ENCODE results near the gene FAM3D. TPM values are rescaled to one million over a fixed set of nuclear protein-coding genes. Genes with fewer than 3 reads are reported as not detected.

FAM3D gene
- polyA plus RNA-seq, 2 donors, result 316 to 493 TPM

DNA sequence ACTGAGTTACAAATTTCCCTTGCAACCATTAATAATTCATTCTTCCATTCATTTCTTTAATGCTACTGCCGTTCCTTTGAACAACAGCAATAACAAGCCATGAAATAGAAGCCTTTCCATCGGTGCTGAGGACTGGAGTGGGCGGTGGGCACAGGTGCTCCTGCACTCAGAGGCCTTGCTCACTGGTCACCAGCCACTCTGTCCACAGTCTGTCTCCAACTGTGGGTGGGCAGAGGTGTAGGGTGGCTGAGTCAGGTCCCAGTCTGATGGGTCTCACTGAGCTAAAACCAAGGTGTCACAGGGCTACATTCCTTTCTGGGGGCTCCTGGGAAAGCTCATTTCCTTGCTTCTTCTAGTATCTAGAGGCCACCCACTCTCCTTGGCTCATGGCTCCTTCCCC is 6.3 kb upstream of the FAM3D start:
- H3K27ac ChIP-seq (ENCODE audit: low read depth in 2 of 2, low read length in 1 of 2), result no peak overlapping the region

GRCh38 chr3:58672451-58672850 is 5.9 kb upstream of the FAM3D start:
- Histone ChIP-seq H3K27me3 (ENCODE audit: control insufficient read depth in 1 of 2, insufficient read depth in 2 of 2, low read length in 2 of 2) (no peaks in the 10 kb centered on the region), H3K4me3 (ENCODE audit: low read depth in 1 of 2, low read length in 2 of 2) (no peak overlapping the region), H3K9me3 (ENCODE audit: control insufficient read depth in 2 of 2, insufficient read depth in 1 of 2, low read depth in 1 of 2, low read length in 1 of 2) (no peaks in the 10 kb centered on the region), H3K36me3 (ENCODE audit: control insufficient read depth in 2 of 2, insufficient read depth in 2 of 2, low read length in 1 of 2) (no peaks in the 10 kb centered on the region), H3K4me1 (ENCODE audit: control insufficient read depth in 2 of 2, insufficient read depth in 2 of 2, low read length in 1 of 2) (peaks cover 0 to 4% of the 10 kb centered on the region in 2 donors), H3K27ac (ENCODE audit: low read depth in 2 of 2, low read length in 1 of 2) (no peak overlapping the region)
- 65 to 80% methylated on average over 8 of the region's 8 CpGs for WGBS, 2 donors

More for the DNA sequence above, 6.3 kb upstream of the FAM3D start:
- no peak overlapping the region for H3K4me3 ChIP-seq (ENCODE audit: low read depth in 1 of 2, low read length in 2 of 2)
- H3K9me3 ChIP-seq (ENCODE audit: control insufficient read depth in 2 of 2, insufficient read depth in 1 of 2, low read depth in 1 of 2, low read length in 1 of 2), result no peaks in the 10 kb centered on the region
- no peaks in the 10 kb centered on the region for H3K27me3 ChIP-seq (ENCODE audit: control insufficient read depth in 1 of 2, insufficient read depth in 2 of 2, low read length in 2 of 2)
- WGBS, 2 donors, result 82 to 91% methylated on average over 3 of the region's 3 CpGs
- no peaks in the 10 kb centered on the region for H3K4me1 ChIP-seq (ENCODE audit: control insufficient read depth in 2 of 2, insufficient read depth in 2 of 2, low read length in 1 of 2)
- no peaks in the 10 kb centered on the region for H3K36me3 ChIP-seq (ENCODE audit: control insufficient read depth in 2 of 2, insufficient read depth in 2 of 2, low read length in 1 of 2)

GRCh38 chr3:58670506-58671135 is 4.0 kb upstream of the FAM3D start:
- Histone ChIP-seq H3K27ac (ENCODE audit: low read depth in 2 of 2, low read length in 1 of 2) (no peak overlapping the region), H3K36me3 (ENCODE audit: control insufficient read depth in 2 of 2, insufficient read depth in 2 of 2, low read length in 1 of 2) (no peaks in the 10 kb centered on the region), H3K27me3 (ENCODE audit: control insufficient read depth in 1 of 2, insufficient read depth in 2 of 2, low read length in 2 of 2) (no peaks in the 10 kb centered on the region), H3K4me1 (ENCODE audit: control insufficient read depth in 2 of 2, insufficient read depth in 2 of 2, low read length in 1 of 2) (peaks cover 0 to 7% of the 10 kb centered on the region in 2 donors), H3K4me3 (ENCODE audit: low read depth in 1 of 2, low read length in 2 of 2) (no peak overlapping the region), H3K9me3 (ENCODE audit: control insufficient read depth in 2 of 2, insufficient read depth in 1 of 2, low read depth in 1 of 2, low read length in 1 of 2) (no peaks in the 10 kb centered on the region)
- 68 to 76% methylated on average over 9 of the region's 9 CpGs for WGBS, 2 donors

DNA sequence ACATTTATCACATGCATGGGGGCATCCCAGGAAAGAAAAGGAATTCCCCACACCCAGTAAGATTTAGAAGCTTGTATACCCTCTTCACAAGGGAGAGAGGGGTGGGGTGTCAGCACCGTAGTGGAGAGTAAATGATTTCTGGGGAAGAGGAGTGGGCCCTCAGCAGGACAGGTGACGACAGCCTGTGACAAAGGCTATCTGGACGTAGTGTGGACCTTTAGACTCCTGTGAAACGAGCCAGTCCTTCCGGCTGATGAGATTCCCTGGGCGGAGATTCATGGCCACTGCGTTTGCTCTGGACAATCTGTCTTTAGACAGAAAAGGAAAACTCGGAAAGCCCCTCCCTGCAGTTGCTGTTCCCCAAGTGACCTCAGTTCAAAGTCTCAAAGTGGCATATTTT is 1.7 kb upstream of the FAM3D start:
- Histone ChIP-seq H3K27me3 (ENCODE audit: control insufficient read depth in 1 of 2, insufficient read depth in 2 of 2, low read length in 2 of 2) (no peaks in the 10 kb centered on the region), H3K4me1 (ENCODE audit: control insufficient read depth in 2 of 2, insufficient read depth in 2 of 2, low read length in 1 of 2) (peaks cover 5 to 12% of the 10 kb centered on the region in 2 donors), H3K27ac (ENCODE audit: low read depth in 2 of 2, low read length in 1 of 2) (no peak overlapping the region), H3K4me3 (ENCODE audit: low read depth in 1 of 2, low read length in 2 of 2) (no peak overlapping the region), H3K36me3 (ENCODE audit: control insufficient read depth in 2 of 2, insufficient read depth in 2 of 2, low read length in 1 of 2) (no peaks in the 10 kb centered on the region), H3K9me3 (ENCODE audit: control insufficient read depth in 2 of 2, insufficient read depth in 1 of 2, low read depth in 1 of 2, low read length in 1 of 2) (no peaks in the 10 kb centered on the region)
- 68 to 75% methylated on average over 8 of the region's 8 CpGs for WGBS, 2 donors

GRCh38 chr3:58667704-58668103 is 1.1 kb upstream of the FAM3D start:
- WGBS, 2 donors, result 75 to 77% methylated on average over 6 of the region's 6 CpGs
- no peak overlapping the region for H3K4me3 ChIP-seq (ENCODE audit: low read depth in 1 of 2, low read length in 2 of 2)
- H3K9me3 ChIP-seq (ENCODE audit: control insufficient read depth in 2 of 2, insufficient read depth in 1 of 2, low read depth in 1 of 2, low read length in 1 of 2), result no peaks in the 10 kb centered on the region
- H3K36me3 ChIP-seq (ENCODE audit: control insufficient read depth in 2 of 2, insufficient read depth in 2 of 2, low read length in 1 of 2), result no peaks in the 10 kb centered on the region
- H3K4me1 ChIP-seq (ENCODE audit: control insufficient read depth in 2 of 2, insufficient read depth in 2 of 2, low read length in 1 of 2), result peaks cover 5 to 12% of the 10 kb centered on the region in 2 donors
- H3K27me3 ChIP-seq (ENCODE audit: control insufficient read depth in 1 of 2, insufficient read depth in 2 of 2, low read length in 2 of 2), result no peaks in the 10 kb centered on the region
- no peak overlapping the region for H3K27ac ChIP-seq (ENCODE audit: low read depth in 2 of 2, low read length in 1 of 2)

DNA sequence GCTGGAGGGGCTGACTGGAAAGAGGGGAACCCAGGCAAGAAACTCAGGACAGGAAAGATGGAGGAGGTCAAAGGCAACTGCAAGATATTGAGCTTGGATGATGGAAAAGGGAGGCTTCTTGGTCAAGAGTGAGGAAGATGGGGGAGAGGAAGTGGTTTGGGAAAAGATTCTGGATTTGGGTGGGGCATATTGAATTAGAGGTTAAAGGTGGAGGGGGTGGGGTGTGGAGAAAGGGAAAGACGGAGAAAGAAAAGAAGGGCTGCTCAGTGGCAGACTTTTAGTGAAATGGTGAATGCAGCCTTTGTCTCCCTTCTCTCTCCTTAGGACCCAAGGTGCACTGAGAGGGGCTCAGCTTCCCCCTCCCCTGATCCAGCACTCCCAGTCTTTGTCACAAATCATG is 655 bp upstream of the FAM3D start:
- Histone ChIP-seq H3K27ac (ENCODE audit: low read depth in 2 of 2, low read length in 1 of 2) (peak overlapping the region; percentile 65 to 71), H3K9me3 (ENCODE audit: control insufficient read depth in 2 of 2, insufficient read depth in 1 of 2, low read depth in 1 of 2, low read length in 1 of 2) (no peaks in the 10 kb centered on the region), H3K4me3 (ENCODE audit: low read depth in 1 of 2, low read length in 2 of 2) (no peak overlapping the region), H3K36me3 (ENCODE audit: control insufficient read depth in 2 of 2, insufficient read depth in 2 of 2, low read length in 1 of 2) (no peaks in the 10 kb centered on the region), H3K27me3 (ENCODE audit: control insufficient read depth in 1 of 2, insufficient read depth in 2 of 2, low read length in 2 of 2) (no peaks in the 10 kb centered on the region), H3K4me1 (ENCODE audit: control insufficient read depth in 2 of 2, insufficient read depth in 2 of 2, low read length in 1 of 2) (peaks cover 5 to 12% of the 10 kb centered on the region in 2 donors)
- WGBS, 2 donors, result 83 to 93% methylated on average over 1 of the region's 1 CpG

DNA sequence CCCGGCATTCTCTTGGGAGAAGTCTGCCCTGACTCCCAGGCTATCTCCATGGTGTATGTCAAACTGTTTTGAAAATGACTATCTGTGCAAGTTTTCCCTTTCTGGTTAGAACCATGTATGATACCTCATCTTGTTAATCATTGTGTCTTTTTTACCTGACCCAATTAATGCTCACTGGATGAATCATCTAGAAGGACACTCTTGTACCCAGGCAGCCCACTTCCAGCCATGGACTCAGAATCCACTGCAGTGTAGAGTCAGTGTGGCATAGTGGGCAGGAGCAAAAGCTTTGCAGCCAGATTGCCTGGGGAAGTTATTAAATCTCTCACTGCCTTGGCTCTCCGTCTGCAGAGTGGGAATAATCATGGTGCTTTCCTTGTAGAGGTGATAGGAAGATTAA is 1.2 kb downstream of the FAM3D start:
- H3K4me3 ChIP-seq (ENCODE audit: low read depth in 1 of 2, low read length in 2 of 2), result peak overlapping the region in 1 of 2 donors; percentile 9
- H3K27me3 ChIP-seq (ENCODE audit: control insufficient read depth in 1 of 2, insufficient read depth in 2 of 2, low read length in 2 of 2), result no peaks in the 10 kb centered on the region
- peaks cover 5 to 12% of the 10 kb centered on the region in 2 donors for H3K4me1 ChIP-seq (ENCODE audit: control insufficient read depth in 2 of 2, insufficient read depth in 2 of 2, low read length in 1 of 2)
- 74 to 78% methylated on average over 2 of the region's 2 CpGs for WGBS, 2 donors
- H3K36me3 ChIP-seq (ENCODE audit: control insufficient read depth in 2 of 2, insufficient read depth in 2 of 2, low read length in 1 of 2), result no peaks in the 10 kb centered on the region
- no peak overlapping the region for H3K27ac ChIP-seq (ENCODE audit: low read depth in 2 of 2, low read length in 1 of 2)
- H3K9me3 ChIP-seq (ENCODE audit: control insufficient read depth in 2 of 2, insufficient read depth in 1 of 2, low read depth in 1 of 2, low read length in 1 of 2), result peaks cover 0 to 2% of the 10 kb centered on the region in 2 donors

- H3K9me3 ChIP-seq (ENCODE audit: control insufficient read depth in 2 of 2, insufficient read depth in 1 of 2, low read depth in 1 of 2, low read length in 1 of 2), result peaks cover 0 to 2% of the 10 kb centered on the region in 2 donors
- H3K36me3 ChIP-seq (ENCODE audit: control insufficient read depth in 2 of 2, insufficient read depth in 2 of 2, low read length in 1 of 2), result no peaks in the 10 kb centered on the region
- no peak overlapping the region for H3K27ac ChIP-seq (ENCODE audit: low read depth in 2 of 2, low read length in 1 of 2)
- H3K4me1 ChIP-seq (ENCODE audit: control insufficient read depth in 2 of 2, insufficient read depth in 2 of 2, low read length in 1 of 2), result peaks cover 5 to 13% of the 10 kb centered on the region in 2 donors
- H3K27me3 ChIP-seq (ENCODE audit: control insufficient read depth in 1 of 2, insufficient read depth in 2 of 2, low read length in 2 of 2), result no peaks in the 10 kb centered on the region
- no peak overlapping the region for H3K4me3 ChIP-seq (ENCODE audit: low read depth in 1 of 2, low read length in 2 of 2)
- 78 to 87% methylated on average over 3 of the region's 3 CpGs for WGBS, 2 donors
Measured at GRCh38 chr3:58664611-58665010, 2.0 kb downstream of the FAM3D start.

DNA sequence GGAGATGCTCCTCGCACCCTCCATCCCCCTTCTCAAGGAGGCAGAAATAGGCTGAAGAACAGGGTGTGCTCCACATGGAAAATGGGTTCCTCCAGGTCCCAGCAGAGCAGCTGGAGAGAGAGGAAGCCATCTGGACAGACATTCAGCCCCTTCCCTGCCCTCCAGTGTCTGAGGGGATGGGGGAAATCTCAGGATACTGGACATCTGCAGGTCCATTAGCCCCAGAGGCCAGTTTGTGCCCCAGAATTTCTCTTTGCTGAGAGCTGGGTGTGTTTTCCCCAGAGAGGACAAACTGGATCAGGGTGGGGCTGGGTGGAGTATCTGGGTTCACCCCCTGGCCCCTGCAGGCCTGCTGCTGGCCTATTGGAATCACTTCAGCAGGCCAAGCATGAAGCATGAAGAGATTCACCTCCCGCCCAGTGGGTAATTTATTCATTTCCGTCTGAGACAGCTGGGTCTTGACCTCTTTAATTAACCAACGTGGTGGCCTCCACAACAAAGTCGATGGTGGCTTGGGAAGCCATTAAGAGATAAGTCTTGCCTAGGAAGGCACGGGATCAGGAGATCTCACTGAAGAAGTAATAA is 4.6 kb downstream of the FAM3D start:
- H3K4me3 ChIP-seq (ENCODE audit: low read depth in 1 of 2, low read length in 2 of 2), result no peak overlapping the region
- no peaks in the 10 kb centered on the region for H3K27me3 ChIP-seq (ENCODE audit: control insufficient read depth in 1 of 2, insufficient read depth in 2 of 2, low read length in 2 of 2)
- H3K9me3 ChIP-seq (ENCODE audit: control insufficient read depth in 2 of 2, insufficient read depth in 1 of 2, low read depth in 1 of 2, low read length in 1 of 2), result peaks cover 0 to 2% of the 10 kb centered on the region in 2 donors
- peaks cover 5 to 13% of the 10 kb centered on the region in 2 donors for H3K4me1 ChIP-seq (ENCODE audit: control insufficient read depth in 2 of 2, insufficient read depth in 2 of 2, low read length in 1 of 2)
- H3K36me3 ChIP-seq (ENCODE audit: control insufficient read depth in 2 of 2, insufficient read depth in 2 of 2, low read length in 1 of 2), result no peaks in the 10 kb centered on the region
- H3K27ac ChIP-seq (ENCODE audit: low read depth in 2 of 2, low read length in 1 of 2), result peak overlapping the region in 1 of 2 donors; percentile 69
- WGBS, 2 donors, result 59 to 68% methylated on average over 6 of the region's 6 CpGs

- peaks cover 5 to 9% of the 10 kb centered on the region in 2 donors for H3K4me1 ChIP-seq (ENCODE audit: control insufficient read depth in 2 of 2, insufficient read depth in 2 of 2, low read length in 1 of 2)
- H3K27me3 ChIP-seq (ENCODE audit: control insufficient read depth in 1 of 2, insufficient read depth in 2 of 2, low read length in 2 of 2), result no peaks in the 10 kb centered on the region
- H3K36me3 ChIP-seq (ENCODE audit: control insufficient read depth in 2 of 2, insufficient read depth in 2 of 2, low read length in 1 of 2), result no peaks in the 10 kb centered on the region
- peaks cover 0 to 2% of the 10 kb centered on the region in 2 donors for H3K9me3 ChIP-seq (ENCODE audit: control insufficient read depth in 2 of 2, insufficient read depth in 1 of 2, low read depth in 1 of 2, low read length in 1 of 2)
- no peak overlapping the region for H3K4me3 ChIP-seq (ENCODE audit: low read depth in 1 of 2, low read length in 2 of 2)
- H3K27ac ChIP-seq (ENCODE audit: low read depth in 2 of 2, low read length in 1 of 2), result no peak overlapping the region
- WGBS, 2 donors, result 68 to 72% methylated on average over 6 of the region's 6 CpGs
Measured at GRCh38 chr3:58660998-58661397, 5.6 kb downstream of the FAM3D start.

Measured in esophagus (tissue), 2 donors.